K562 (cell line): ENCODE measurements around the gene MSL2. TPM values are rescaled to one million over a fixed set of nuclear protein-coding genes. Genes with fewer than 3 reads are reported as not detected.

Experiments
- ATAC-seq: fragments of 200-7000 bp; cut with Tn5 transposase; 3 replicates; pipeline ENCODE4 v1.9.1; 2020; ENCODE audit warnings: moderate library complexity
- BruUV-seq: library from RNA; stranded (reverse); fragments of 400-500 nt; replicated peaks from 2 replicates; lab custom pipeline; 2021; lab: Mats Ljungman, UMichigan
- CTCF ChIA-PET: fragments of 300-600 bp; formaldehyde crosslinking; extraction: SDS; loops from one replicate; lab custom pipeline; 2021; ENCODE audit warnings: low intra/inter-chr PET ratio; lab: Yijun Ruan, JAX
- POLR2A ChIA-PET: fragments of 300-600, 350-650 bp; sonication (Branson Sonifier 250); formaldehyde crosslinking; extraction: SDS; loops from one replicate; lab custom pipeline; 2021; ENCODE audit warnings: antibody characterized with exemption, inconsistent platforms; lab: Yijun Ruan, JAX
- DNase-seq, 4 experiments: peaks; one replicate each; pipeline versions ENCODE4 v3.0.0 to v3.0.0-alpha.2; 2011 to 2018; ENCODE audit warnings: low spot score in 3 of 4, mixed read lengths in 3 of 4; ENCODE audit errors: extremely low read depth in 1 of 4
- FAIRE-seq: peaks from 2 replicates; lab custom pipeline; 2011; peaks lifted over from hg19 to GRCh38; lab: Jason Lieb, UNC
- H2AFZ ChIP-seq: 2 replicates; pipeline ENCODE4 v1.6.0; 2011; ENCODE audit warnings: low read depth, low read length, control low read depth, inconsistent platforms
- H3K27ac ChIP-seq: fragments of 200-600 bp; 3 replicates; pipeline ENCODE4 v1.8.0; 2011; ENCODE audit warnings: low read depth, mild to moderate bottlenecking, control low read depth, inconsistent platforms, low read length, moderate library complexity, mixed read lengths; ENCODE audit errors: extremely low read depth
- H3K27me3 ChIP-seq, 2 experiments: fragments of 300-600 bp in 1 of 2; 2 replicates in 1 of 2; 3 replicates in 1 of 2; pipeline versions ENCODE4 v1.6.0 to v1.8.0; 2011; ENCODE audit warnings: inconsistent platforms in 2 of 2, low read length in 2 of 2, mild to moderate bottlenecking in 1 of 2, mixed read lengths in 1 of 2, moderate library complexity in 1 of 2; ENCODE audit not compliant: control insufficient read depth in 2 of 2, insufficient read depth in 2 of 2
- H3K36me3 ChIP-seq: fragments of 300-600 bp; 3 replicates; pipeline ENCODE4 v1.8.0; 2011; ENCODE audit warnings: mild to moderate bottlenecking, low read length, inconsistent platforms; ENCODE audit not compliant: control insufficient read depth, insufficient read depth
- H3K4me1 ChIP-seq, 2 experiments: fragments of 200-600 bp in 1 of 2; replicated peaks in 1 of 2; 2 replicates in 1 of 2; 3 replicates in 1 of 2; pipeline versions ENCODE4 v1.5.1 to v1.8.0; 2011; ENCODE audit warnings: inconsistent platforms in 2 of 2, low read length in 2 of 2, mild to moderate bottlenecking in 1 of 2, mixed read lengths in 1 of 2, moderate library complexity in 1 of 2; ENCODE audit not compliant: control insufficient read depth in 2 of 2, insufficient read depth in 2 of 2
- H3K4me2 ChIP-seq: 2 replicates; pipeline ENCODE4 v1.6.1; 2011; ENCODE audit warnings: low read length, control low read depth, inconsistent platforms, mixed read lengths; ENCODE audit not compliant: insufficient read depth
- H3K4me3 ChIP-seq: fragments of 200-600 bp; sonication (generic), shearing (Covaris generic); 2 replicates; pipeline ENCODE4 v1.5.1; 2016; ENCODE audit warnings: control low read depth, inconsistent platforms
- H3K79me2 ChIP-seq: fragments of 200-600 bp; 3 replicates; pipeline ENCODE4 v1.8.0; 2011; ENCODE audit warnings: low read length, inconsistent platforms; ENCODE audit not compliant: control insufficient read depth, insufficient read depth
- H3K9ac ChIP-seq, 2 experiments: 2 replicates each; pipeline versions ENCODE4 v1.6.0 to v1.6.1; 2011; ENCODE audit warnings: low read depth in 2 of 2, low read length in 2 of 2, control low read depth in 1 of 2, inconsistent platforms in 1 of 2, mild to moderate bottlenecking in 1 of 2, mixed read lengths in 1 of 2; ENCODE audit not compliant: insufficient read depth in 1 of 2
- H3K9me1 ChIP-seq: one replicate; pipeline ENCODE4 v1.6.0; 2011; ENCODE audit warnings: inconsistent platforms, mild to moderate bottlenecking, low read length, moderate library complexity; ENCODE audit not compliant: control insufficient read depth, insufficient read depth
- H3K9me3 ChIP-seq: replicated peaks from 2 replicates; pipeline ENCODE4 v1.5.1; 2011; ENCODE audit warnings: low read depth, low read length, inconsistent platforms; ENCODE audit not compliant: control insufficient read depth, insufficient read depth
- H4K20me1 ChIP-seq: replicated peaks from 2 replicates; pipeline ENCODE4 v1.6.1; 2011; ENCODE audit warnings: low read length, inconsistent platforms, mixed read lengths; ENCODE audit not compliant: control insufficient read depth, insufficient read depth
- ADNP ChIP-seq: fragments of 200-800 bp; sonication (Bioruptor generic); IDR thresholded peaks from 2 replicates; pipeline ENCODE4 v1.6.1; 2016; ENCODE audit warnings: missing genetic modification characterization, missing compliant biosample characterization
- EWSR1 ChIP-seq: fragments of 450-650 bp; IDR thresholded peaks from 2 replicates; pipeline ENCODE4 v1.6.1; 2018; ENCODE audit warnings: borderline replicate concordance, mild to moderate bottlenecking, low read depth, moderate library complexity; ENCODE audit not compliant: partially characterized antibody
- FOXJ2 ChIP-seq: fragments of 200-800 bp; sonication (Bioruptor generic); IDR thresholded peaks from 2 replicates; pipeline ENCODE4 v1.6.1; 2016; ENCODE audit warnings: missing genetic modification characterization, missing compliant biosample characterization
- POLR2G ChIP-seq: fragments of 200-400 bp; formaldehyde crosslinking; IDR thresholded peaks from 2 replicates; pipeline ENCODE4 v1.6.1; 2017; ENCODE audit warnings: low read depth, mild to moderate bottlenecking, antibody characterized with exemption, low read length, moderate library complexity
- RBM15 ChIP-seq: fragments of 200-400 bp; formaldehyde crosslinking; IDR thresholded peaks from 2 replicates; pipeline ENCODE4 v1.6.1; 2018; ENCODE audit warnings: mild to moderate bottlenecking, low read length, moderate library complexity; ENCODE audit not compliant: insufficient read depth
- ZC3H4 ChIP-seq: sonication (generic); formaldehyde crosslinking; IDR thresholded peaks from 2 replicates; pipeline ENCODE4 v1.9.0; 2021; ENCODE audit warnings: missing genetic modification reagents, borderline replicate concordance
- ZNF311 ChIP-seq: fragments of 250-450 bp; sonication (Bioruptor Pico); IDR thresholded peaks from 2 replicates; pipeline ENCODE4 v1.4.0; 2020; ENCODE audit warnings: mild to moderate bottlenecking, moderate library complexity
- in situ Hi-C: fragments of 300-500 bp; cut with MboI; formaldehyde crosslinking; loops from 4 replicates; pipeline ENCODE4 v1.15.0; 2018; ENCODE audit warnings: inconsistent platforms, mixed read lengths
- intact Hi-C: fragments of 100-400 bp; cut with micrococcal nuclease; formaldehyde crosslinking; loops from 2 replicates; pipeline ENCODE4 v1.14.2; 2022
- polyA plus RNA-seq, 8 experiments: library from polyadenylated mRNA; depleted of rRNA in 4 of 8; stranded (reverse) in 5 of 8; unstranded in 3 of 8; fragments of >200 nt; fragmentation: Nextera tagmentation in 2 of 8; fragmentation: Illumina TruSeq in 1 of 8; extraction: Ambion mirVana in 2 of 8; extraction: Trizol in 1 of 8; gene quantifications; 2 replicates each; pipeline versions ENCODE4 v1.2.1 to v1.2.3, GENCODE V29; 2011 to 2014; ENCODE audit warnings: inconsistent platforms in 1 of 8, missing spikeins in 1 of 8
- total RNA-seq, 7 experiments: library from RNA; depleted of rRNA in 6 of 7; stranded (reverse); fragments of >200 nt in 6 of 7; fragmentation: Illumina TruSeq in 2 of 7; extraction: Trizol in 2 of 7; gene quantifications; 2 replicates each; pipeline versions ENCODE4 v1.2.1 to v1.2.3, GENCODE V29; 2011 to 2021; ENCODE audit warnings: low replicate concordance in 1 of 7
- TF ChIP-seq, protein P1 (sequence below): fragments of 450-650 bp; IDR thresholded peaks from 2 replicates; pipeline ENCODE4 v1.6.1; 2018; ENCODE audit warnings: mild to moderate bottlenecking, low read depth; ENCODE audit not compliant: partially characterized antibody
- TF ChIP-seq, protein P2 (sequence below): fragments of 450-650 bp; IDR thresholded peaks from 2 replicates; pipeline ENCODE4 v1.7.0; 2016; ENCODE audit warnings: borderline replicate concordance
- TF ChIP-seq, protein P3 (sequence below): fragments of 450-650 bp; IDR thresholded peaks from 2 replicates; pipeline ENCODE4 v1.6.1; 2016; ENCODE audit warnings: mild to moderate bottlenecking
- TF ChIP-seq, protein P4 (sequence below): fragments of 250-450 bp; sonication (Bioruptor Pico); IDR thresholded peaks from 2 replicates; pipeline ENCODE4 v1.5.0; 2021; ENCODE audit warnings: mild to moderate bottlenecking, moderate library complexity

The MSL2 gene
- total and polyA plus RNA-seq, 9 of the 15 experiments (the other 6 are each of a cell fraction or from before 2014, with no cell fraction given) = 1.9 to 19.9 (median 9.1) TPM

DNA sequence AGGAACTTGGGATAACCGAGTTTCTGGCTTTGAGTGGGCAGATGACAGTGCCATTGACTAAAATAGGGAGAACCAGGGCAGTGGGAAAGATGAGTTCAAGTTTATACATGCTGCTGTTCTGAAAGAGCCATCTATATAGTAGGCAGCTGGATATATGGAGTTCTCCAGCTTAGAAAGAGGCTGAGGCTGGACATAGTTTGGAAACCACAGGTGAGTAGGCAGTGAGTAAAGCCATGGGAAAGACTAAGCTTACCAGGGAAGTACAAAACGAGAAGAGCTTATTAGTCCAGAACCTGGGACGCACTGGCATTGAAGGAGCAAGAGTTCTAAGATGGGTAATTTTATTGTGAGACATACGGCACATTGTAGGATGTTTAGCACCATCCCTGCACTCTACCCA, 54.2 kb downstream of the MSL2 start (continued):
- TF ChIP-seq, protein P1, sequence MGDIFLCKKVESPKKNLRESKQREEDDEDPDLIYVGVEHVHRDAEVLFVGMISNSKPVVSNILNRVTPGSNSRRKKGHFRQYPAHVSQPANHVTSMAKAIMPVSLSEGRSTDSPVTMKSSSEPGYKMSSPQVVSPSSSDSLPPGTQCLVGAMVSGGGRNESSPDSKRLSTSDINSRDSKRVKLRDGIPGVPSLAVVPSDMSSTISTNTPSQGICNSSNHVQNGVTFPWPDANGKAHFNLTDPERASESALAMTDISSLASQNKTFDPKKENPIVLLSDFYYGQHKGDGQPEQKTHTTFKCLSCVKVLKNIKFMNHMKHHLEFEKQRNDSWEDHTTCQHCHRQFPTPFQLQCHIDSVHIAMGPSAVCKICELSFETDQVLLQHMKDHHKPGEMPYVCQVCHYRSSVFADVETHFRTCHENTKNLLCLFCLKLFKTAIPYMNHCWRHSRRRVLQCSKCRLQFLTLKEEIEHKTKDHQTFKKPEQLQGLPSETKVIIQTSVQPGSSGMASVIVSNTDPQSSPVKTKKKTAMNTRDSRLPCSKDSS = no peak
- TF ChIP-seq ZC3H4 (CRISPR knock-in tag) = no peak
- TF ChIP-seq, protein P2, sequence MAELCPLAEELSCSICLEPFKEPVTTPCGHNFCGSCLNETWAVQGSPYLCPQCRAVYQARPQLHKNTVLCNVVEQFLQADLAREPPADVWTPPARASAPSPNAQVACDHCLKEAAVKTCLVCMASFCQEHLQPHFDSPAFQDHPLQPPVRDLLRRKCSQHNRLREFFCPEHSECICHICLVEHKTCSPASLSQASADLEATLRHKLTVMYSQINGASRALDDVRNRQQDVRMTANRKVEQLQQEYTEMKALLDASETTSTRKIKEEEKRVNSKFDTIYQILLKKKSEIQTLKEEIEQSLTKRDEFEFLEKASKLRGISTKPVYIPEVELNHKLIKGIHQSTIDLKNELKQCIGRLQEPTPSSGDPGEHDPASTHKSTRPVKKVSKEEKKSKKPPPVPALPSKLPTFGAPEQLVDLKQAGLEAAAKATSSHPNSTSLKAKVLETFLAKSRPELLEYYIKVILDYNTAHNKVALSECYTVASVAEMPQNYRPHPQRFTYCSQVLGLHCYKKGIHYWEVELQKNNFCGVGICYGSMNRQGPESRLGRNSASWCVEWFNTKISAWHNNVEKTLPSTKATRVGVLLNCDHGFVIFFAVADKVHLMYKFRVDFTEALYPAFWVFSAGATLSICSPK = no peak

DNA sequence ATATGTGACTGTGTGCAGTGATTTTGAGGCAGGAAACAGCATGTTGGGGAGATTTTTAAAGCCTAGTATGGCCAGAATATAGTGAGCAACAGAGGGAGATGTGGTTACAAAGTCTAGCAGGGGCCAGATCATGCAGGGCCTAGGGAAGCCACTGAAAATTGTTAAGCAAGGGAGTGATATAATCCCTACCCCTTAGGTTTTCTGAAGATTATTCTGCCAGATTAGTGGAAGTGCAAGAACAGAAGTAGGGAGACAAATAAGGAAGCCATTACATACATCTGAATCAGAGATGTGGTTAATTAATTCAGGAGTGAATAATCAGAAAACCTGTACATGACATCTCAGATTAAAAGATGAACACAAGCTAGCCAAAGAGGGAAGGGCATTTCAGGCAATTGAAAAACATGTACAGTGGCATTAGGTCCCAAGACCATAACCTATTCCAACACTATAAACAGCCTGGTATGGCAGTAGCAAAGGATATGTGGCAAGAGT, 54.8 kb downstream of the MSL2 start:
- Histone ChIP-seq H3K9me1 (no peaks in the 10 kb centered on the region), H3K9me3 (no peaks in the 10 kb centered on the region), H3K79me2 (no peaks in the 10 kb centered on the region; the same call in 2 of the 3 replicates), H3K27ac (no peak overlapping the region), H3K4me2 (no peak overlapping the region), H4K20me1 (no peaks in the 10 kb centered on the region), H3K36me3 (no peaks in the 10 kb centered on the region), H3K4me1 (peaks cover 0 to 5% of the 10 kb centered on the region in 2 experiments; a peak in 4 of 5 replicates), H2AFZ (no peak overlapping the region), H3K9ac (no peak overlapping the region), H3K4me3 (no peak overlapping the region), H3K27me3 (no peaks in the 10 kb centered on the region)
- POLR2A ChIA-PET = interaction anchor here (0.9 kb wide), 1 partner anchor 15 kb away, joined by 3 read pairs; no protein-coding TSS in a partner anchor
- DNase-seq (no peak), FAIRE-seq (no peak), ATAC-seq (no peak)
- in situ Hi-C loops (no loop called here), intact Hi-C loops (no loop called here)
- no TSS peak for BruUV-seq
- CTCF ChIA-PET = no interaction called here
- TF ChIP-seq RBM15 = no peak
- no peak for TF ChIP-seq ZNF311 (CRISPR knock-in tag)
- TF ChIP-seq, protein P3, sequence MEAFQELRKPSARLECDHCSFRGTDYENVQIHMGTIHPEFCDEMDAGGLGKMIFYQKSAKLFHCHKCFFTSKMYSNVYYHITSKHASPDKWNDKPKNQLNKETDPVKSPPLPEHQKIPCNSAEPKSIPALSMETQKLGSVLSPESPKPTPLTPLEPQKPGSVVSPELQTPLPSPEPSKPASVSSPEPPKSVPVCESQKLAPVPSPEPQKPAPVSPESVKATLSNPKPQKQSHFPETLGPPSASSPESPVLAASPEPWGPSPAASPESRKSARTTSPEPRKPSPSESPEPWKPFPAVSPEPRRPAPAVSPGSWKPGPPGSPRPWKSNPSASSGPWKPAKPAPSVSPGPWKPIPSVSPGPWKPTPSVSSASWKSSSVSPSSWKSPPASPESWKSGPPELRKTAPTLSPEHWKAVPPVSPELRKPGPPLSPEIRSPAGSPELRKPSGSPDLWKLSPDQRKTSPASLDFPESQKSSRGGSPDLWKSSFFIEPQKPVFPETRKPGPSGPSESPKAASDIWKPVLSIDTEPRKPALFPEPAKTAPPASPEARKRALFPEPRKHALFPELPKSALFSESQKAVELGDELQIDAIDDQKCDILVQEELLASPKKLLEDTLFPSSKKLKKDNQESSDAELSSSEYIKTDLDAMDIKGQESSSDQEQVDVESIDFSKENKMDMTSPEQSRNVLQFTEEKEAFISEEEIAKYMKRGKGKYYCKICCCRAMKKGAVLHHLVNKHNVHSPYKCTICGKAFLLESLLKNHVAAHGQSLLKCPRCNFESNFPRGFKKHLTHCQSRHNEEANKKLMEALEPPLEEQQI = no peak
- TF ChIP-seq POLR2G = no peak
- no peak for TF ChIP-seq ADNP (tag)
- no peak for TF ChIP-seq EWSR1
- TF ChIP-seq FOXJ2 = no peak
- TF ChIP-seq, protein P4, sequence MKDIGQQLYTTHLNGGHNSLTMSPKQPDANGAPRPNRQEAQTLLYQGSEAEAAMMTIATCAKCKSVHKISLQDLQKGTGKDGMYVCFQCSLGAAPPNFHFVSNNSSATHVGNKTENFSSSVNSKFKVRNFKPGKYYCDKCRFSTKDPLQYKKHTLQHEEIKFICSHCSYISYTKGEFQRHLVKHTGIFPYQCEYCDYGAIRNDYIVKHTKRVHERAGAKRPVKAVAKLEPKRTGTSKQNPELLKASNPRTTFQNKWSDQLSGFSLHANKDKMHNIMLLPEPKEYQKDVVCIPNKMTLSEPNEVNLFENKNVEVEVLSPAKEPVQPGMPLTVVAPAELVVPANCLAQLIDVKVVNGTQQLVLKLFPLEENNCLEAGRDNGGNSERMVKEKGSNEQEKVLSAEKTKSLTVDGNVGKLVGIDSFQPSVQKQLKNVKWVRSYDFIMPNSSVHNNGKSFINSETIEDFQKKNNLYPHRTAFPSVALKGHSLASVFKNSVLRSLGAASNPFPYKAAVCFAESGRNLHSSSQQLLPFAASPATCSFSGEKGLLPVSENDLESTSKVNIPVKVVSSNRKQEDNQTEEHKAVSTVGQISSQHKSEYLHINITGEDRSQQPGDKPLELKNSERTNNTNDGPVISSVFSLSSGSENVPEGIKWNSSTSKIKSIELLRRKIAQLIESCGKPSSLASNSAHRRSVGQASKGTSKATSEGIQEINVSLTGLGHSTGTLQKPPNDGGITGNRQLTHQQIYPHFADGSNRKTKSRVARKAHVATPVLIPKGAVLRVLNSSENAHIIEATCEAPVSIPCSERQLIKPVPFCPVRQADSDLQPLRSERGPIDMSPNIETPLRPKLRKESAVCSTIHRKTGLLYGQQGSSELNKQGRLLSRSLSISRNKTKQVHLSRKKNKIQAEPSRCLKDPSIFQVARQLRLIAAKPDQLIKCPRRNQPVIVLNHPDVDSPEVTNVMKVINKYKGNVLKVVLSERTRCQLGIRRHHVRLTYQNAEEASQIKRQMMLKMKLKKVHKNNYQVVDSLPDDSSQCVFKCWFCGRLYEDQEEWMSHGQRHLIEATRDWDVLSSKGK (CRISPR knock-in tag) = no peak
